Liver (tissue), 9 donors: ENCODE results near the gene MYB. TPM values are rescaled to one million over a fixed set of nuclear protein-coding genes. Genes with fewer than 3 reads are reported as not detected.
"Not testable (repeated sequence)": the region's sequence is repeated elsewhere in the genome, so short reads cannot be mapped to it uniquely, and the experiment has no call there.

ENCODE experiments used
- DNase-seq: peaks from one replicate; pipeline ENCODE4 v3.0.0-alpha.2; 2017; ENCODE audit warnings: low spot score
- H3K27ac ChIP-seq, 2 donors: one replicate each; pipeline ENCODE4 v1.7.0; 2013; ENCODE audit warnings: inconsistent platforms in 2 of 2, low read length in 2 of 2, control low read depth in 1 of 2, low read depth in 1 of 2, mild to moderate bottlenecking in 1 of 2
- H3K27me3 ChIP-seq, 4 donors: one replicate each; pipeline versions ENCODE4 v1.6.1 to v1.7.0; 2013; ENCODE audit warnings: low read length in 3 of 4, inconsistent platforms in 1 of 4, mild to moderate bottlenecking in 1 of 4, moderate library complexity in 1 of 4; ENCODE audit not compliant: control insufficient read depth in 4 of 4, insufficient read depth in 4 of 4
- H3K36me3 ChIP-seq, 4 donors: one replicate each; pipeline versions ENCODE4 v1.6.1 to v1.7.0; 2013; ENCODE audit warnings: low read length in 3 of 4, mild to moderate bottlenecking in 3 of 4, low read depth in 1 of 4, moderate library complexity in 1 of 4; ENCODE audit not compliant: control insufficient read depth in 4 of 4, insufficient read depth in 3 of 4
- H3K4me1 ChIP-seq, 4 donors: one replicate each; pipeline versions ENCODE4 v1.6.1 to v1.7.0; 2013; ENCODE audit warnings: low read length in 3 of 4, mild to moderate bottlenecking in 3 of 4, moderate library complexity in 1 of 4; ENCODE audit not compliant: control insufficient read depth in 4 of 4, insufficient read depth in 4 of 4
- H3K4me3 ChIP-seq, 3 donors: one replicate each; pipeline versions ENCODE4 v1.6.1 to v1.7.0; 2013; ENCODE audit warnings: low read length in 3 of 3, control low read depth in 1 of 3, low read depth in 1 of 3, mild to moderate bottlenecking in 1 of 3
- H3K9ac ChIP-seq, 2 donors: one replicate each; pipeline ENCODE4 v1.7.0; 2013; ENCODE audit warnings: low read length in 2 of 2, mild to moderate bottlenecking in 2 of 2, moderate library complexity in 2 of 2, control low read depth in 1 of 2, low read depth in 1 of 2
- H3K9me3 ChIP-seq, 4 donors: one replicate each; pipeline versions ENCODE4 v1.6.1 to v1.7.0; 2013; ENCODE audit warnings: low read length in 3 of 4; ENCODE audit not compliant: control insufficient read depth in 4 of 4
- ATF3 ChIP-seq: IDR thresholded peaks from 2 replicates; pipeline ENCODE4 v1.6.1; 2016; ENCODE audit warnings: antibody characterized with exemption
- EGR1 ChIP-seq, 2 donors: IDR thresholded peaks; 2 replicates each; pipeline ENCODE4 v1.6.1; 2016 to 2018; ENCODE audit warnings: antibody characterized with exemption in 2 of 2, low read depth in 2 of 2
- FOXA1 ChIP-seq: IDR thresholded peaks from 2 replicates; pipeline ENCODE4 v1.6.1; 2016; ENCODE audit warnings: antibody characterized with exemption
- FOXA2 ChIP-seq: IDR thresholded peaks from 2 replicates; pipeline ENCODE4 v1.6.1; 2016; ENCODE audit warnings: antibody characterized with exemption
- GABPA ChIP-seq, 2 donors: IDR thresholded peaks in 1 of 2; conservative IDR thresholded peaks in 1 of 2; 2 replicates each; pipeline ENCODE4 v1.6.1; 2016; ENCODE audit warnings: antibody characterized with exemption in 2 of 2, mild to moderate bottlenecking in 1 of 2, moderate library complexity in 1 of 2
- HNF4G ChIP-seq: IDR thresholded peaks from 2 replicates; pipeline ENCODE4 v1.6.1; 2016; ENCODE audit warnings: antibody characterized with exemption
- JUND ChIP-seq, 2 donors: IDR thresholded peaks; 2 replicates each; pipeline ENCODE4 v1.6.1; 2016; ENCODE audit warnings: antibody characterized with exemption in 2 of 2
- MAX ChIP-seq: IDR thresholded peaks from 2 replicates; pipeline ENCODE4 v1.6.1; 2016; ENCODE audit warnings: antibody characterized with exemption
- NR2F2 ChIP-seq: IDR thresholded peaks from 2 replicates; pipeline ENCODE4 v1.6.1; 2016; ENCODE audit warnings: antibody characterized with exemption
- REST ChIP-seq: IDR thresholded peaks from 2 replicates; pipeline ENCODE4 v1.6.1; 2016; ENCODE audit warnings: antibody characterized with exemption, mild to moderate bottlenecking
- RXRA ChIP-seq, 2 donors: IDR thresholded peaks; 2 replicates each; pipeline ENCODE4 v1.6.1; 2017 to 2018; ENCODE audit warnings: antibody characterized with exemption in 2 of 2, mild to moderate bottlenecking in 1 of 2
- SP1 ChIP-seq: IDR thresholded peaks from 2 replicates; pipeline ENCODE4 v1.6.1; 2018; ENCODE audit warnings: antibody characterized with exemption, mild to moderate bottlenecking
- TAF1 ChIP-seq: conservative IDR thresholded peaks from 2 replicates; pipeline ENCODE4 v1.6.1; 2016; ENCODE audit warnings: antibody characterized with exemption, mild to moderate bottlenecking
- ZBTB33 ChIP-seq: IDR thresholded peaks from 2 replicates; pipeline ENCODE4 v1.6.1; 2016; ENCODE audit warnings: antibody characterized with exemption
- WGBS: extraction: QIAGEN DNeasy Blood & Tissue Kit; methylation state at CpG from one replicate; pipeline ENCODE4 v1.1.7; 2013; 5-methylcytosine and 5-hydroxymethylcytosine counted together
- polyA plus RNA-seq, 2 donors: library from polyadenylated mRNA; stranded (reverse) in 1 of 2; unstranded in 1 of 2; fragments of 200-250 nt in 1 of 2; fragments of >200 nt in 1 of 2; fragmentation: Nextera tagmentation in 1 of 2; extraction: Ambion mirVana in 1 of 2; gene quantifications; one replicate each; pipeline versions ENCODE4 v1.2.1 to v1.2.3, GENCODE V29; 2013 to 2015
- total RNA-seq, 2 donors: library from RNA; depleted of rRNA; stranded (reverse); fragments of >200 nt; gene quantifications; one replicate each; pipeline ENCODE4 v1.2.3, GENCODE V29; 2014
- donor health status: healthy.
- donor health status: healthy.
- donor health status: healthy.
- donor health status: healthy.
- donor health status: healthy.

MYB gene
- total and polyA plus RNA-seq, 4 donors: 0.08 to 19.8 (median 0.11) TPM

GRCh38 chr6:135244805-135245204, 63.7 kb downstream of the MYB start:
- Histone ChIP-seq H3K4me1 (no peaks in the 10 kb centered on the region), H3K27ac (no peak overlapping the region), H3K9me3 (no peaks in the 10 kb centered on the region), H3K36me3 (no peaks in the 10 kb centered on the region), H3K9ac (no peak overlapping the region), H3K4me3 (no peak overlapping the region), H3K27me3 (no peaks in the 10 kb centered on the region)
- 85% methylated on average over 6 of the region's 6 CpGs for WGBS
- DNase-seq: no peak
- no peak for TF ChIP-seq FOXA2
- no peak for TF ChIP-seq MAX
- TF ChIP-seq SP1: no peak
- TF ChIP-seq HNF4G: no peak

DNA sequence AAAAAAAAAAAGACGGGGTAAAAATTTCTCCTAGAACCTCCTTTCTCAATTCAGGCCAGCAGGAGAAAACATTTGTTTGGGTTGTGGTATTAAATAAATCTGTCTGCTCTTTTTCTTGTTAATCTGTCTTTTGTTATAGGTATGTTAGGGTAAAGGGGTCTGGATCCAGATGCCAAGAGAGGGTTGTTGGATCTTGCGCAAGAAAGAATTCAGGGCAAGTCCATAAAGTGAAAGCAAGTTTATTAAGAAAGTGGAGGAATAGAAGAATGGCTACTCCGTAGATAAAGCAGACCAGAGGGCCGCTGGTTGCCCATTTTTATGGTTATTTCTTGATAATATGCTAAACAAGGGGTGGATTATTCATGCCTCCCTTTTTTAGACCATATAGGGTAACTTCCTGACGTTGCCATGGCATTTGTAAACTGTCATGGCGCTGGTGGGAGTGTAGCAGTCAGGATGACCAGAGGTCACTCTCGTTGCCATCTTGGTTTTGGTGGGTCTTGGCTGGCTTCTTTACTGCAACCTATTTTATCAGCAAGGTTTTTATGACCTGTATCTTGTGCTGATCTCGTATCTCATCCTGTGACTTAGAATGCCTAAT, 65.4 kb downstream of the MYB start:
- WGBS: 87% methylated on average over 8 of the region's 8 CpGs

GRCh38 chr6:135250234-135250633, 69.1 kb downstream of the MYB start:
- H3K27ac ChIP-seq: no peak overlapping the region
- 88% methylated on average over 9 of the region's 9 CpGs for WGBS
- H3K9ac ChIP-seq: no peak overlapping the region
- DNase-seq: no peak
- H3K4me3 ChIP-seq: no peak overlapping the region
- H3K4me1 ChIP-seq: peaks cover 0 to 14% (median 7%) of the 10 kb centered on the region in 4 donors
- H3K27me3 ChIP-seq: no peaks in the 10 kb centered on the region
- no peaks in the 10 kb centered on the region for H3K36me3 ChIP-seq
- TF ChIP-seq SP1 (no peak), TAF1 (no peak), NR2F2 (no peak), FOXA2 (no peak), MAX (no peak), ZBTB33 (no peak), HNF4G (no peak)
- H3K9me3 ChIP-seq: no peaks in the 10 kb centered on the region

More for the DNA sequence above, 65.4 kb downstream of the MYB start:
- H3K4me3 ChIP-seq, DNase-seq, H3K9ac ChIP-seq, H3K9me3 ChIP-seq, H3K27me3 ChIP-seq, H3K36me3 ChIP-seq, H3K4me1 ChIP-seq, H3K27ac ChIP-seq: not testable (repeated sequence)

- Histone ChIP-seq H3K27me3 (no peaks in the 10 kb centered on the region), H3K36me3 (no peaks in the 10 kb centered on the region), H3K4me3 (no peak overlapping the region), H3K9ac (no peak overlapping the region), H3K9me3 (no peaks in the 10 kb centered on the region), H3K4me1 (peaks cover 0 to 14% (median 7%) of the 10 kb centered on the region in 4 donors), H3K27ac (no peak overlapping the region)
- WGBS: 89% methylated on average over 9 of the region's 9 CpGs
- TF ChIP-seq JUND (IDR thresholded peaks at IDR 0.05): no peak
- no peak for TF ChIP-seq REST
- no peak for TF ChIP-seq RXRA (IDR thresholded peaks at IDR 0.05)
- no peak for TF ChIP-seq EGR1 (IDR thresholded peaks at IDR 0.05; ENCODE audit: low read depth in 2 of 2)
- TF ChIP-seq FOXA1: no peak
- TF ChIP-seq GABPA (IDR thresholded peaks at IDR 0.05 in 1 of 2, conservative IDR thresholded peaks at IDR 0.05 in 1 of 2): no peak
- no peak for TF ChIP-seq ATF3
- no peak for TF ChIP-seq NR2F2
- no peak for DNase-seq
Measured at GRCh38 chr6:135250751-135251497, 69.8 kb downstream of the MYB start.
